Gastroesophageal sphincter (tissue), 3 donors: ENCODE measurements around the gene RAP1GDS1.

Experiments
- CTCF ChIP-seq, 4 experiments: fragments of 200-600 bp in 2 of 4; fragments of 450-650 bp in 2 of 4; sonication (generic) in 1 of 4; IDR thresholded peaks; one replicate each; pipeline ENCODE4 v1.5.1; 2017 to 2019; ENCODE audit warnings: antibody characterized with exemption in 4 of 4, mild to moderate bottlenecking in 2 of 4, moderate library complexity in 2 of 4
- POLR2AphosphoS5 ChIP-seq: sonication (generic); formaldehyde crosslinking; IDR thresholded peaks from one replicate; pipeline ENCODE4 v1.6.1; 2017; ENCODE audit warnings: antibody characterized with exemption

- no peak for TF ChIP-seq POLR2AphosphoS5
- TF ChIP-seq CTCF (IDR thresholded peaks at IDR 0.05): no peak
Measured at GRCh38 chr4:98482503-98482846, 221.3 kb downstream of the RAP1GDS1 start.
